IPS DF 4.7 (cell line): ENCODE measurements around the gene PLEKHO2.
A peak's percentile ranks its signal among the peaks of the same experiment; 100 is the strongest.

Experiments
- DNase-seq: peaks from one replicate; pipeline ENCODE4 v3.0.0-alpha.2; 2013; ENCODE audit warnings: low spot score; ENCODE audit errors: extremely low read depth

PLEKHO2 gene

GRCh38 chr15:64825431-64826294, 16.1 kb upstream of the PLEKHO2 start, which contains the start of gene PIF1:
Gene PIF1 (minus strand): TSS chr15:64825647. CDS start chr15:64824335, 1,312 bp downstream.
- DNase-seq: peak; percentile 99

DNA sequence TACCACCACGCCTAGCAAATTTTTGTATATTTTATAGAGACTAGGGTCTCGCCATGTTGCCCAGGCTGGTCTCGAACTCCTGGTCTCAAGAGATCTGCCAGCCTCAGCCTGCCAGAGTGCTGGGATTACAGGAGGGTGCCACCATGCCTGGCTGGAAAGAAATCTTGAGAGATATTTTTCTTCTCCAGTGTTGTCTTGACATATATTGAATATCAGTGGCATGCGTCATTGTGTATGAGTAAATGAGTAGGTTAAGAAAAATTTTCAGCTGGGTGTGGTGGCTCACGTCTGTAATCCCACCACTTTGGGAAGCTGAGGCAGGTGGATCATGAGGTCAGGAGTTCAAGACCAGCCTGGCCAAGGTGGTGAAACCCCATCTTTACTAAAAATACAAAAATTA, 12.7 kb upstream of the PLEKHO2 start:
- no peak for DNase-seq

- no peak for DNase-seq
Measured at GRCh38 chr15:64833690-64834089, 8.0 kb upstream of the PLEKHO2 start.

DNA sequence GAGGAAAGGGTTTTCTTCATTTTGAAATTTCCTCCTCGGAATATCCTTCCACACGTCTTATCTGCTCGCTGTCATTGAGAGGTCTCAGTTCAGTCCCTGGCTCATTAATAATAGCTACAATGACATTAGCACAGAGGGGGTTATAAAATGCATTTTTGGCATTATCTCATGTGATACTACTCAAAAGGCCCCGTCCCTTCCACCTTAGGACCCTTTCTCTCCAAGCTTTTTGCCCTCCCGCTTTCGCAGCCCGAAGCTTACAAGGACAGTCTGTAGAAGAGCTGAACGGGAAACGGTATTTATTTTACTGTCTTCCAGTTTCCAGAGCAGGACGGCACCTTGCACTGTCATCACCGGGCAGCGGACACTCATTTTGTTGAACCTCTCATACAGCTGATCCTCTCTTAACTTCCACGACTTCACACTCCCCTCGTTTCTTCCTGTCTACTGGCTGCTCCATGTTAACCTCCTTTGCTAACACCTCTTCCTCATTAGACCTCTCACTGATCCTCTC, 5.6 kb upstream of the PLEKHO2 start:
- no peak for DNase-seq

DNA sequence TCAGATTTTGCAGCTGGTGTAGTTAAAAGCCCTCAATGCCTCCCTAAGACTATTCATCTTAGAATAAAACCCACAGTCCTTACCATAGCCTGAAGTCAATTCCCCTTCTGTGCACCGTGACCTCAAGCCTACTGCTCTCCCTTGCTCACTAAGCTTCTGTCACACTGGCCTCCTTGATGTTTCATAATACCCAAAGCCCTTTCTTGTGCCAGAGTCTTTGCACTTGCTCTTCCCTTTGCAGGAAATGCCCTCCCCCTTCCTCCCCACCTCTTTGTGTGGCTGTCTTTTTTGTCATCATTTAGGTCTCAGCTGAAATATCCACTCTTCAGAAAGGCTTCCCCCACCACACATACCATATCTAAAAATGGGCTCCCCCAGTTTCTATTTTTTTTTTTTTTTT, 4.2 kb upstream of the PLEKHO2 start:
- DNase-seq: no peak

DNA sequence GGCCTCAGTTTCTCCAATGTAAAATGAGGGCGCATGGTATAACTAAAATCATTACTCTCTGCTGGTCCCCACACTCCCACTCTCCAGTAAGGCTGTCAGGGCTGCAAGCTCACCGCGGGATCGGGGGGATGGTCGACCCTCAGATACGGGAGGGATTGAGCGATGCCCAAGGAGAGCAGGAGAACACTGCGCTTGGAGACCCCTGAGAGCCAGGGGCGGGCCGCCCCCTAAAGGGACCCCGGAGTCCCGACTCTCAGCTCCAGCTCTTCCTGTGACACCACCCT, 713 bp upstream of the PLEKHO2 start:
- DNase-seq: no peak

- DNase-seq: no peak
Measured at GRCh38 chr15:64842096-64842939, 603 bp downstream of the PLEKHO2 start.

GRCh38 chr15:64842986-64843561, 1.4 kb downstream of the PLEKHO2 start:
- DNase-seq: no peak

DNA sequence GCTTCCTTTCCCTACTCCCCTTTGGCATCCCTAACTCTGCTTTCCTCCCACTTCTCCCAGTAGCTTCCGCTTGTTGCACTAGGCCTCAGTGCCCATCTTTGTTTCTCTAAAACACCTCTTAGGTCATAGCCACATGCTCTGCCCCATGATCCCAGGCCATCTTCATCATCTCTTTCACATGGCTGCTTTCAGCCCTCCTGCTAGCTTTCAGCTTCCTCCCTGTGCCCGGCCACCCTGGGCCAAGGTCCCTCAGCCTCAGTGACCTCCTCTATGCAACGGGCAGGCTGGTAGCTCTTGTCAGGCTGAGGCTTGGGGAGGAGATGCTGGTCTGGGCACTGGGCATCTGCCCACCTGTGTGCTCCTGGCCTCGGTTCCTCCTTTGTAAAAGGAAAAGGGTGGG, 2.3 kb downstream of the PLEKHO2 start:
- DNase-seq: no peak

- DNase-seq: no peak
Measured at GRCh38 chr15:64844576-64845145, 2.9 kb downstream of the PLEKHO2 start.

- DNase-seq: no peak
Measured at GRCh38 chr15:64845183-64845611, 3.5 kb downstream of the PLEKHO2 start.

DNA sequence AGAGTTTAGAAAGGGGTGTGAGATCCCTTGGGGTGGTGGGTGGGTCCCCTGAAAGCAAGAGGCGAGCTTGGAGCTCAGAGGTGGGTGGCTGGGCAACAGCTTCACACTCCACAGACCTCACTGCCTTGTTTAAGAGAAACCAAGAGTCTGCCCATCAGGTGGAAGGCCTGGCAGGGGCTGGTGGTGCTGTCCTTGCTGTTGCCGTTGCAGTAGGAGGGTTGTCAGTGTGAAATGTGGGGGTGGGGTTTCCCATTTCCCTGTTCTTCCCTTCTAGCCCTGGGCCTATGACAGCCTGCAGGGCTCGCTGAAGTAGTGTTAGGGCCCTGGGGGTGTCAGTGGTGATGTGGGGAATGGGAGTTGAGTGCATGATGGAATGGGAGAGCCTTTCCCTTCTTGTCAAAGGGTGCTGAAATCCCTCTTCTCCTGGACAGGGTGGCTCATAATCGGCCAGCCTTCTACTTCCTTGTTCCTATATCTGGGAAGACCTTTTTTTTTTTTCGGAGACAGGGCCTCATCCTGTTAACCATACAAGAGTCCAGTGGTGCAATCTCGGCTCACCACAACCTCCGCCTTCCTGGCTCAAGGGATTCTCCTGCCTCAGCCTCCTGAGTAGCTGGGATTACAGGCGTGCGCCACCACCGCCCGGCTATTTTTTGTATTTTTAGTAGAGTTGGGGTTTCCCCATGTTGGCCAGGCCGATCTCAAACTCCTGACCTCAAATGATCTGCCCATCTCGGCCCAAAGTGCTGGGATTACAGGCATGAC, 4.3 kb downstream of the PLEKHO2 start:
- DNase-seq: no peak

- no peak for DNase-seq
Measured at GRCh38 chr15:64847016-64847415, 5.3 kb downstream of the PLEKHO2 start.

GRCh38 chr15:64847448-64847847, 5.7 kb downstream of the PLEKHO2 start:
- no peak for DNase-seq

GRCh38 chr15:64847876-64848716, 6.4 kb downstream of the PLEKHO2 start:
- DNase-seq: no peak

DNA sequence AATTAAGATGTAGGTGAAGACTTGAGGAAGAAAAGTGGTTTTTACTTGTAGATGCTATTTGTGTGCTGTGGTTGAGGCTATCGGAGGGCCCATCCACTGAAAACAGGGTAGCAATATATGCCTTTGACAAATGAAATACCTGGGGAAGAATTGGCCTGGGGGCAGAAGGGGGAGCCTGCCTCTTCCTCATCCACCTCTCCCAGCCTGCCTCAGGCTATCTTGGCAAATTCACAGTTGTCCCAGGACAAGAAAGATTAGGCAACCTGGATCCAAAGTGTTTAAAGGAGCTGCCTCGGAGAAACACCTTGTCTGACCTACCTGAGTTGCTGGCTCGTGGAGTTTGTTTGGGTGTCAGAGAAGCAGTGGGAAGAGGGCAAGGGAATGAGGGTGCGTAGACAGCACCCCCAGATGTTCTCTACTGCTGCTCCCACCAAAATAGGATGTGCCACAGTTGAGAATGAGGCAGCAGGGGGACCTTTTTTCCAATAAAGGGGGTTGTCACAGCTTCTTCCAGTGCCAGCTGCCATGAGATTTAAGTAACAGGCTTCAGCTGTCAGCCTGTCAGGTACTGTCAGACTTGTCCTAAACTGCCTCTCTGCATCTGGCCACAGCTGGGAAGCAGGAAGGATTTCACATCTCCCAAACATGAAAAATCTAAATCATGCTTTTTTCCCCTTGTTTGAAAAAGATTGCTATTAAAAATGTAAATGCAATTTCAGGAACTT, 9.2 kb downstream of the PLEKHO2 start:
- DNase-seq: no peak

- DNase-seq: no peak
Measured at GRCh38 chr15:64851503-64851840, 9.8 kb downstream of the PLEKHO2 start.

GRCh38 chr15:64854041-64854440, 12.3 kb downstream of the PLEKHO2 start:
- no peak for DNase-seq

- no peak for DNase-seq
Measured at GRCh38 chr15:64854526-64854925, 12.8 kb downstream of the PLEKHO2 start.
